Stimulated activated CD8-positive, alpha-beta memory T cell treated with anti-CD3 and anti-CD28 coated beads, Interleukin-7, amount 100 ng/mL, for 1 hour (primary cell): ENCODE results near the gene GTPBP3.

ENCODE experiments used
- DNase-seq, 2 donors: peaks; one replicate each; pipeline ENCODE4 v3.0.0-alpha.2; 2020; ENCODE audit warnings: low read depth in 2 of 2

Gene GTPBP3

GRCh38 chr19:17327654-17328516 lies 9.5 kb upstream of the GTPBP3 start:
- DNase-seq: no peak

DNA sequence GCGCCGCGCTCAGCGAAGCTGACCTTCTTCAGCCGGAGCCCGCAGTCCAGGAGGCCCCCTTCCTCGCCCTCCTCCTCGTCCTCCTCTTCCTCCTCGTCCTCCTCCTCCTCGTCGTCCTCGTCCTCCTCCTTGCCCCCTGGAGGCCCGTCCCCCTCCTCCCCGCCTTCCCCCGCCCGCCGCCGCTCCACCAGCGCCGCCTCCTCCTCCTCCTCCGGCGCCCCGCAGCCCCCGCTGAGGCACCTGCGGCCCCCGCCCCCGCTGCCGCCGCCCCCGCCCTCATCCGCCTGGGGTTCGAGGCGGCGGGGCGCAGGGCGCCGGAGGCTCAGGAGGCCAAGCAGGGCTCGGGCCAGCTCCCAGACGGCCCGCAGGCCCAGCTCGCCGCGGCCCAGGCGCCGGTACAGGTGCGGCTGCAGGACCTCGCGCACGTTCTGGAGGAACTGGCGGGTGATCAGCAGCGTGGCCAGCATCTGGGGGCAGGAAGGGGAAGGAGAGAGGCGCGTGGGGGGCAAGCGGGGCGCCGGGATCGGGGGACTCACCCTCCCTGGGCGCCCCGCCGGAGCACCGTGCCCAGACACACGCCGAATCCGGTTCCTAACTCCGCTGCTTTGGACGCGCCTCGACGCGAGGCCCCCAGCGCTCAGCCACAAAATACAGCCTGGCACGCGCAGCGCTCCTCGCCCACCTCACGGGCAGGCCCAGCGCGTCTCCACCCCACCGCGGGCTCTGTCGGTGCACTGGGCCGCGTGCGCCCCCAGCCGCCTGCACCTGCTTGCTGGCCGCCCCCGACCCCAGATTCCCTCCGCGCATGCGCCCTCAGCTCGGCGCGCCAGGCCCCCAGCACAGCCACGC lies 8.6 kb upstream of the GTPBP3 start:
- DNase-seq: no peak

GRCh38 chr19:17329366-17330261 lies 7.7 kb upstream of the GTPBP3 start:
- DNase-seq: no peak

DNA sequence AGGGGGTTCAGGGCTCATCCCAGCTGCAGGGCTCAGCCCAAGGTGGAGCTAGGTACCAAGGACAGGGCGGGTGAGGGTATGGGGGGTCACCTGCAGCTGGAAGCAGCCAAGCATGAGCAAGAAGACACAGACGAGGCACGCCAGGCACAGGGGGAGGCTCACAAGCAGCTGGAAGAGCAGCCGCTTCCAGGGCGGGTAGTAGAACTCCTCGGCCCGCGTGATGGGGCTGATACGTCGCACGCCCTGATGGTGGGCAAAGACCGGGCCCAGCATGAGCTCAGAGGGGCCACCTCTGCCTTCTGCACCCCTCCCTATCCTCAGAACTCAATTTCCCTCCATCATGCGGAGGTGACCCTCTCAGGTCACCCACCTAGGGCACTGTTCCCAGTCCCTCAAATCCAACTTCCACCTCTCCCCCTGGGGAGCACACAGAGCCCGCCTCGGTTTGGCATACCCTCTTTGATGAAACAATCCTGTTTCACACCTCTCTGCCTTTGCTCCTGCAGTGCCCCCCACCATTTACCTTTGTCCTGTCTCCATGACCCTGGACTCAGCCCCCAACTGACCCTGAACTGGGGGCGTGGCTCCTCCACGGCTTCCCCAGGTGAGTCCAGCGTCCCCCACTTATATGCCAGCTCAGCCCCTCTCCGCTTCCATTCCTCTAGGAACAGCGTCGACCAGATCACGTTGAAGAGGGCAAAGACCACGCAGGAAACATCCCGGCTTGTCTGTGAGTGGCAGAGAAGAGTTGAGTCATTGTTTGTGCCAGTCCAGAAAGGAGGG lies 6.9 kb upstream of the GTPBP3 start:
- no peak for DNase-seq

- no peak for DNase-seq
Measured at GRCh38 chr19:17331045-17331558, 6.3 kb upstream of the GTPBP3 start.

GRCh38 chr19:17332360-17332676 lies 5.0 kb upstream of the GTPBP3 start:
- DNase-seq: no peak

- no peak for DNase-seq
Measured at GRCh38 chr19:17332677-17333581, 4.4 kb upstream of the GTPBP3 start.

- DNase-seq: peak in 1 of 2 donors; percentile 44
Measured at GRCh38 chr19:17333611-17334413, 3.5 kb upstream of the GTPBP3 start.

DNA sequence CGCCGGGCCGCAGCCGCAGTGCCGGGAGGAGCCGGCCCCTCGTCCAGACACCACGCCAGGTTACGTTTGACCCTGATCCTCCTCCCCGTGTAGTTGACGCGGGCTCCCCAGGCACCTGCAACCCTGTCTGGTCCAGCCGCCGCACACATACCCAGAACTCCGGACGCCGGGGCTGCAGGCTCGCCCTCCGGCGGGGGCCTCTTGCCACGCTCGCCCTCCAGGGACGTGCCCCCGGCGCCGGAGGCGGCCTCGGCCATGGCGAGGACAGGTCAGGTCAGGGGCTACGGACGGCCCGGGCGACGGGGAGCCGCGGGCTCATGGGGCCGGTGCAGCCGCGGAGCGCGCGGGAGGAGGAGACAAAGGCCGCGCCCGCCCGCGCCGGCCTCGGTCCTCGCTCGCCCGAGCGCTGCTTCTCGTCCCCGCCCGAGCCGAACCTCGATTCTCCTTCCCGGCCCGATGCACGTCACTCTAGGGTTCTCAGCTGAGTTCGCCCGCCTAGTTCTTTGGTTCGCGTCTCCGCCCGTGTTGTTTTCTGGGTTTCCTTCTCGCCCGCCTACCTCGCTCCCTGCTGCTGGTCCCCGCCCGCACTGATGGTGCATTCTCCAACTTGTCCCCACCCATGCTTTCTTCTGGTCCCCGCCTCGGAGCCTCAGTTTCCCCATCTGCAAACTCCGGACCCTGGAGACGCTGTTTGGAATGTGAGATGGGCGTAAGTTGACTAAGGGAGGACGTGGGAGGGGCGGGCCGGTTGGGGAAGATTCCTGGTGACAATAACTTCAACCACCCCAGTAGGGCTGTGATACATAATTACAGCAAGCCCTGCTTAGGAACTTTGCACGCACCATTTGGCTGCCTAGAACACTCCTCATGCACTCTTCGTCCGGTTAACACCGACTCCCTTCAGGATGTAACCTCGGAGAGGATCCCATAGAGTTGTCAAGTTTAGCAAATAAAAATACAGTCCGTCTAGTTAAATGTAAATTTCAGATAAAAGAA lies 2.6 kb upstream of the GTPBP3 start, which contains the start of gene ANO8:
ANO8 (minus strand) TSS at position 442 of the 996 bp plus-strand sequence; CDS start at position 257, 185 bp downstream.
- peak; percentile 88 to 92 for DNase-seq

DNA sequence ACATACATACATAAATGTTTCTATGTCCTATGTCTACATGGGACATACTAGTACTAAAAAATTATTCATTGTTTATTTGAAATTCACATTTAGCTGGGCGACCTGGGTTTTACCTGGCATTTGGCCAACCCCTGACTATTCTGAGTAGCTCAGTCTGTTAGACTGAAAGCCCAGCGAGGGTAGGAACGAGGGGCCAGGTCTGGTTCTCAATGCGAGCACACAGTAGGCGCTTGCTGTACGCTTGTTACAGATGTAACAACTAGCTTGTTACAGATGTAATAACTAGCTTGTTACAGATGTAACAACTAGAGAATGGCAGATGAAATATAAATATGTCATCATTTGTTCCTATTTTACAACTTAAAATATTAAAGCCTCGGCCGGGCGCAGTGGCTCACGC lies 1.8 kb upstream of the GTPBP3 start:
- DNase-seq: no peak

- DNase-seq: no peak
Measured at GRCh38 chr19:17337675-17338432, 501 bp downstream of the GTPBP3 start.

GRCh38 chr19:17338433-17339078 lies 1.2 kb downstream of the GTPBP3 start:
- no peak for DNase-seq

GRCh38 chr19:17339088-17339741 lies 1.9 kb downstream of the GTPBP3 start:
- no peak for DNase-seq

GRCh38 chr19:17340302-17340870 lies 3.0 kb downstream of the GTPBP3 start:
- no peak for DNase-seq

DNA sequence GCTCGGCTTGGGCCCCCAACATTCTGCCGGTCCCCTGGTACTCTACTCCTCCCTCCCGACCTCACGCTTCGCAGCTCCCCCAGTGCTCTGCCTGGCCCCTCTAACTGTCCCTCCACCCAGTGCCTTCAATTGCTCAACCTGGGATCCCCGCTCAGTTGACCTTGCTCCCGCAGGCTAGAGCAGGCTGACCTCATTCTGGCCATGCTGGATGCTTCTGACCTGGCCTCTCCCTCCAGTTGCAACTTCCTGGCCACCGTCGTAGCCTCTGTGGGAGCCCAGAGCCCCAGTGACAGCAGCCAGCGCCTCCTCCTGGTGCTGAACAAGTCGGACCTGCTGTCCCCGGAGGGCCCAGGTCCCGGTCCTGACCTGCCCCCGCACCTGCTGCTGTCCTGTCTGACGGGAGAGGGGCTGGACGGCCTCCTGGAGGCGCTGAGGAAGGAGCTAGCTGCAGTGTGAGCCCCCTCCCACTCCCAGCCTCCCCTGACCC lies 3.6 kb downstream of the GTPBP3 start:
- DNase-seq: no peak
